HG02642 (cell line): ENCODE results near the gene BCL2.

Experiments used
- ATAC-seq: cut with Tn5 transposase; IDR thresholded peaks from one replicate; pipeline ENCODE4 v1.9.1; 2021; ENCODE audit warnings: mild to moderate bottlenecking; ENCODE audit not compliant: unreplicated experiment, poor library complexity

The BCL2 gene

DNA sequence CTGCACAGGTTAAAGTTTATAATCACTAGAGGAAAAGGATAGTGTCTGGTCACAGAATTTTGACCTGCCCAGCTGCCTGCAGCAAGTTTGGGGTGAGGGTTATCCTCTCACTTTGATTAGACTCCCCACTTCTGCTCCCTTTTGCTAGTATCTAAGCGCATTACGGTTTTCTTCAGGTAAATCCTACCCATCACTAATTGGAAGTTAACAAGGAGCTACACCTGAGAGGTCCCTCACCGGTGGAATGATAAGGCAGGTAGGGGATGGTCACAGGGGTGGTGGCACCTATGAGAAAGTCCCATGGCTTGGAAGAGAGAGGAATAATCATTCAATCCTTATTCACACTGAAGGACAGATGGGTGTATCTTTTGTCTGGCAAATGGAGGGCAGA is 7.6 kb downstream of the BCL2 start:
- ATAC-seq = no peak

GRCh38 chr18:63311118-63312018 is 8.2 kb downstream of the BCL2 start:
- peak; percentile 65 for ATAC-seq

DNA sequence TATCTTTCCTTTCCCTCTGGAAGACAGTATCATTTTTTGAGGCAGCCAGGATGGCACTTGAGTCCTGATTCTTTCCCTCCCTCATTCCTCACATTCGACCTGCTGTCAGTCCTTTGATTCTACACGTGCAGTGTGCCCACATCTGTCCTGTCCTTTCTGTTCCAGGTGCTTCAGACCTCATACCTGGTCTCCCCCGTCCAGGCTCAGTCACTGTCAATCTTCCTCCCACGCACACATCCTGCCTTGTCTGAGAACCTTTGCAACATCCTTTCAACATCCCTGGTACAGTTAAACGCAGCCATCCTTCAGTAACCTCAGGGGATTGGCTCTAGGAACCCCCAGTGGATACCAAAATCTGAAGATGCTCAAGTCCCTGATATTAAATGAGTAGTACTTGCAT is 10.1 kb downstream of the BCL2 start:
- no peak for ATAC-seq

DNA sequence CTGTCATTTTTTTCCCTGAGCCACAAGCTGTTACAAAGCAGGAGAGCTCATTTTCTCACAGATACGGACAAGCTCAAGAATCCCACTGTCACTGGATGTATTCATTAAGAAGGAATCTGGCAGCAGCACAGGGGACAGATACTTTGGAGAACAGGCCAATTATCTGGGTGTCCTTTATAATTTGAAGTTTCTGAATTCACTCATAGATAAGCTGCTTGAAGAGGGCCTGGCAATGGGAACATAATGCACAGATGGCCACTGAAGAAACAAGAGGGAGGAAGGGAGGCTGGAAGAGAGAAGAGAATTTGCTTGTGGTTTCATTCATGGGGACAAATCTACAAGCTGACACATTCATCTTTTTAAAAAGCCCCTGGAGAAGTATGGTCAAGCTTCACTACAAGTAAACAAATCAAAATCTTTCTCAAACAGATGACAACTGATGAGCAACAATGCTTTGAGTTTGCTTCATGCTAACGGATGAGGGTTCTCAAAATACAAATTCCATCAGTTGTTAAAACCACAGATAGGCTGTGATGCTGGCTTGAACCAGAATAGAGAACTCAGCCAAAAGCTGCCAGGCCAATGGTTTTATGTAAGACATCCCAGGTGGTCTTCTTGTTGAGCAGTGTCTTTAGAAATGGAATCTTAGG is 11.9 kb downstream of the BCL2 start:
- ATAC-seq = no peak

DNA sequence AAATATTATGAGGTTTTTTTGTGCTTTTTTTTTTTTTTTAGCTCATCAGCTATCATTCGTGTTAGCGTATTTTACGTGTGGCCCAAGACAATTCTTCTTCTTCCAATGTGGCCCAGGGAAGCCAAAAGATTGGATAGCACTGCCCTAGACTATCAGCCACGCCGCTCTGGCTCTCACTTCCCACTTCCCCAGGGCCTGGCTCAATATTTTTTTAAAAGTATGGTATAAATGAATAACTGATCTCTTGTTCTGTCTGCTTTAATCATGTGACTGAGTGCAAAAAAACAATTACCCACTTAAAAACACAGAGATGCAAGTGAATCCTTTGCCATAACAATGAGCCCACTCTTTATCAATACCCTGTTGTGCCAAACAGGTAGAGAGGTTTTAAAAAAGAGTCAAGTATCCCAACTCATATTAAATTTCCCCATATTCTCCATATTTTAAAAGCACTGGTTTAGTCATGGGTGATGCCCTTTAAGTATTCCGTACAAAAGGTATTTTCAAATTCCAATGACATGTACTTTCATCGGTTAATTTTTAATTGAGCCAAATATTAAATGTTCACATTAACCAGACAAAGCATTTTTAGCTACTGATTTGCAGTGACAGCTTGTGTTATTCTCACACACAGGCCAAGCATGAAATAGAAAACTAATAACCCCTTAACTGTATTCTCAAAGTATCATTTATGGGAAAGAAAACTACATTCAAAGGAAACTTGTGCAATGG is 12.6 kb downstream of the BCL2 start:
- no peak for ATAC-seq

DNA sequence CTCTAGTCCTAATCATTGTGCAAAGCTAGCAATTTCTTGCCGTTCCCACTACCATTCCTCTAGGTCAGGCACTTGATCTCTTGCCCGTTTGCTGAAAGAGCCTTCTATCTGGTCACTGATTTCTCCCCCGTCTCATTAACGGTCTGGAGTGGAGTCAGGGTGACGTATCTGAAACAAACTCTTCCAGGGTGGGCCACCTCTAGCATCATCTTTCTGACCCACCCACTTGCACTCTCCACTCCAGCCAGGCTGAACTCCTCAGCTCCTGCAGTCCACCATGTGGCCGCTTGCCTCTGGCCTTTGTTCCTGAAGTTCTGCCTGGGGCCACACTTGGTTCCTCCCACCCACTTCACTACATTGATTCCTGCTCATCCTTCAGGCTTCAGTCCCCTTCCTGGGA is 13.3 kb downstream of the BCL2 start:
- ATAC-seq = no peak

GRCh38 chr18:63303547-63303946 is 16.0 kb downstream of the BCL2 start:
- no peak for ATAC-seq

DNA sequence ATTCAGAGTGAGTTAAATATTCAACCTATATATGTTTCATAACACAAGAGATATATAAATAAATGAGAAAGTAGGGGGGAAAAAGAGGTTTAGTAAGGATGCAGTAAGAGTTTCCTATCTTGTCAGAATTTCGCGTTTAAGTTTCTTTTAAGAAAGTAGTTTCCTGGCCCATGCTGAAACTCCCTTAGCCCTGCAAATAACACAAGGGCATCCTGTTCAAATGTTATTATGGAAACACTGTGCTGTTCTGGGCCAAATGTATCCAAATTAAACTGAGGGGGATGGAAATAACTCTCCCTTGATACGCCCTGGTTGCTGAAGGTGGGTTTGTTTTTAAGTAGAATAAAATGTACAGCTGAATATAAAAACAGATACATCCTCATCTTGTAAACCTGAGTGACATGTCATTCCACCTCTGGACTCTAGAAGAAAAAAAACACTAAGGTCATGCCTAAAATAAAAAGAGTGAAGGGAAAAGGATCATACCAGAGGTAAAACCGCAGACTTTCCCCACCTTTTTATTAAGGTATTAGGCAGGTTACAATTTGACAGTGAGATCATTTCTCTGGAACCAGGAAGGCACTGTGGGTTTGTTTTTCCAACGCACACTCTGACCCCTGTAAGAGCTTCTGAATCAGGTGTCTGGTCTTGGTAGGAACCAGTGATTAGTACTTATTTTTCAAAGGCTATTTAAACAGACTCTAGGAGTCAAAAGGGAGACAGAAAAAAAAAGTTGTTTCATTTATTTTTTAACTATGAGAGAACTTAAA is 16.7 kb downstream of the BCL2 start:
- no peak for ATAC-seq

DNA sequence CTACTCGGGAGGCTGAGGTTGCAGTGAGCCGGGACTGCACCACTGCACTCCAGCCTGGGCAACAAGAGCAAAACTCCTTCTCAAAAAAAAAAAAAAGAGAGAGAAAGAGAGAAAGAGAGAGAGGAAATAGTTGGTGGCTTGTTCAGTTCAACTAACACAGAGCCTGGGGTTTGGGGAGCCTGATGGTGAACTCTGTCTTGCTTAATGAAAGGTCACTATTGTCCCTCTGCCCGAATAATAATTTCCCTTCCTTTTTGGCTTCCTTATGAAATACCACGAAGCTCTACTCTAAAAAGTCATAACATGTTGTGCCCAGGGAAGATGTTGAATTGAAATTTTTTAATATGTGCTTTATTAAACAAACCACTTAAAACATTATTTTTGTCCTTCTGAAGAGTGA is 17.3 kb downstream of the BCL2 start:
- no peak for ATAC-seq

DNA sequence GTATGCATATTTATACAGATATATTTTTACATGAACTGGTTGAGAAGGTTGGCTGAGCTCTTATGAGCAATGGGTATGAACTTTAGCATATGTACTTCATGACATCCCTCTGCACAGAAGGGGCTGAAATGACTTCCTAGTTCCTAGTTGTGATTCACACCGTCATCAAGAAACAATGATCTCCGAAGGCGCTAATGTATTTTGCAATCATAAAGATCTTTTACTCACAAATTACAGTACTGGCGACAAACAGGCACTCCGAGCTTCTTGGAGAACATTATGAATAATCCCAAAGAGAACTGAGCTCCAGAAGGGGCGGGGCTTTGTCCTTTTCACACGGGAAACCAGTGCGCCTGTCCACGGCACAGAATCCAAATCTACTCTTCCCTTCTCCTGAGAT is 18.1 kb downstream of the BCL2 start:
- ATAC-seq = no peak

DNA sequence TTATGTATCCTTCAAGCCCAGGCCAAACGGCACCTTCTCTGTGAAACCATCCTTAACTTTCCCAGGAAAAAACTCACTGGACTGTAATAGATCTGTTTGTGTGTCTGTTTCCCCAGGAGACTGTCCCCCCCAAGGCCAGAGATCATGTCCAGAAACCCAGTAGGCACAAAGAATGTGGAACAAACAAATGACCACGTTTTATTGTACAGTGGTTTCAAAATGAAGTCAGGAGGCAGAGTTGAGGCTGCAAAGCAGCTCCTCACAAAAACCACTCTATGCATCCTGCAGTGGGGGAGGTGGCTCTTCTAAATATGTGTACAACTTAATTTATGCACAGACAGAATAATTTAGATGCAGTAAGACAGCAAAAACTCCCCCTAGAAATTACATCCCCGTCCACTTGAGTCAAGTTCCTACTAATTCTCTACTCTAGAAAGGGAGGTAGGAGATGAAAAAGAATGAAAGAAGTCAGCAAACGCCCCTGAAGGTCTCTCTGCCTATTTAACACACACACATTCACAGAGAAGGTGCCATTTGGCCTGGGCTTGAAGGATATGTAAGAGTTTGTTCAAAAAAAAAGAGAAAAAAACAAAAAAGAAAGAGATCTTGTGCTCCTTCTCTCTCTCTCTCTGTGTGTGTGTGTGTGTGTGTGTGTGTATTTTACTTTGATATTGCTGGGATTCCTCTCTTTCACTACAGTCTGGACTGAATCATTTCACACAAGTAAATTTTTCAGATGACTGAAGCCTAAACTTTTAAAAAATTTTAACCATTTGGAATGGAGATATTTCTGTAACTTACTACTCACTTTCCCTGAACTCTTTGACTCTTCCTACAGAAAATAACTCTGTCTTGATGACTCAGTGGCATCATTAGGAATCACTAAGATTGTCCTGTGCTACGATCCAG is 19.5 kb downstream of the BCL2 start:
- peak; percentile 62 for ATAC-seq

GRCh38 chr18:63298400-63299365 is 20.9 kb downstream of the BCL2 start:
- ATAC-seq = no peak

DNA sequence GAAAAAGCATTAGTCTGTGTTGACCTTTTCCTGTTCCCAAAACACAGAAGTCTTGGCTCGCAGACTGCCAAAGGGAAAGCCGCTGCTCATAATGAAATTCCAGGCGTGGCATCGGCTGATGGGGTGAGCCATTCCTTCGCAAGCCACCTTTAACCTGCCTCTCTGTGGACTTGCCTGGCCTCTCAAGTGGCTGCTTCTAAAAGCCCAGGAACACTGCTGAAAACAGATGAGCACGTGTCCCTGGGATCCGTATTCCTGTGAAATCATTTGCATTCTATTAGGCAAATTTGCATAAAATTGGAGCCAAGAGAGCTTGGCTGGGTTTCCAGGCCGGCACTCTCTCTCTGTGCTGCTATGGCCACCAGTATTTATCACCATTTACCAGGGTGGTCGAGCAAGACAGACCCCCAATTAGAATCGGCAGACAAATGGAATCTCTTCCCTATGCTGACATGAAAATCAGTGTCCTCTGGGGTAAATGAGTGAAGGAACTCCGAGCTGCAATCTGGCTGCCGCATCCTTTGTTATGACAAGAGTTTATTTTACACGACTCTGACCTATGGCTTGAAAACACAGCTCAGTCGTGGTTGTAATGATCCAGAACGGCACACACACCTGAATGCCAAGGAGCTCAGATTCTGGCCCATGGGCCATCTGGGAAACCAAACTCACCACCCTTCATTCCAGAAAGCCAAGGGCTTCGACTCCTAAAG is 21.7 kb downstream of the BCL2 start:
- no peak for ATAC-seq

GRCh38 chr18:63293935-63294334 is 25.6 kb downstream of the BCL2 start:
- ATAC-seq = no peak

DNA sequence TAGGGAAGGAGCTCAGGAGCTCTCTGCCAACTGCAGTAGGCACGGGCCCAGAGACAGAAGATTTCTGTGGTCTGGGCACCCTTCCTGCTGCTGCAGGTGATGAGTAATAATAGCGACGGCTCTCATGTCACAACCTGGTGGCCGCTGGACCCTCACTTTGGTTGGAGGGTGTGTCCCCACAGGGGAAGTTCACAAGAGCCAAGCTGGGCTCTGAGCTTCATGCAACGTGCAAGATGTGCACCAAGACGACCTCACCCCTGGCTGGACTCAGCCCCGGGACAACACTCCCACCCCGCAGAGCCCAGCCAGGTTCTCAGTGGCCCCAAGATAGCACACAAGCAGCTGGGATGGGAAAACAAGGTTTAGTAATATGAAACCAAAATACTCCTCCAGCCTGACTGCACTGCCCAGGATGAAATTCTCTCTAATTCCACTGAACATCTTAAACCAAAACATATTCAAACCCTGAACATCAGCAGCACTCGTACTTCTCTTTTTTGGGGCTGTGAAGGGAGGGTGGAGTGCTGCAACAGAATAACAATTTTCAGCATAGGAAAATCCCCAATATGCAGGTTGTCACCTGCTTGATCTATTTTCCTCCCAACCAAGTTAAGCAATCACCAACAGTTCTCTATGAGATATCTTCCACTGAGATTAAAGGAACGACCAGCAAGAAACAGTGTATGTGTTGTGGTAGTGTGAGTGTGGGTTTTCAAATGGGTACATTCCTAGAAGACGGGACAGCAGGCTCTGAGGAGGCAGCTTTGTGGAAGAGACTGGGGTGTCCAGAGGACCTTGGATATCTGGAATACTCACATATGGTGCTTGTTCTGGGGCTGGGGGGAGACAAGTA is 26.5 kb downstream of the BCL2 start:
- peak; percentile 68 for ATAC-seq

DNA sequence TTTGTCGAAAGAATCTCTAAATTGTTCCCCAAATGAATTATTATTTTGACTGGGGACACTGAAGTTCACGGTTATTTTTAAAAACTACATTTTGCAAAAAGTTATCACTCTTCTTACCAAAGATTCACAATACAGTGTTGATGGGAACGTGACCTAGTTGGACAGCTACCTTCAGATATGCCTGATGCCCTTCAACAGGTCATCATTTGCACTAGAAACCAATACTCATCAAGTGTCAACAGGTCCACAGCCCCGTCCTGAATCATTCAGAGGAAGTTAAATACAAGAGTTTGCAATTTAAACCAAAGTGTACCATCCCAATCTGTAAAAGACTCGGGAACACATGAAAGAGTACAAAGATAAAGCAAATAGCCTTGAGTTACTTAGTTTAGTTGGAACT is 28.3 kb downstream of the BCL2 start:
- no peak for ATAC-seq

DNA sequence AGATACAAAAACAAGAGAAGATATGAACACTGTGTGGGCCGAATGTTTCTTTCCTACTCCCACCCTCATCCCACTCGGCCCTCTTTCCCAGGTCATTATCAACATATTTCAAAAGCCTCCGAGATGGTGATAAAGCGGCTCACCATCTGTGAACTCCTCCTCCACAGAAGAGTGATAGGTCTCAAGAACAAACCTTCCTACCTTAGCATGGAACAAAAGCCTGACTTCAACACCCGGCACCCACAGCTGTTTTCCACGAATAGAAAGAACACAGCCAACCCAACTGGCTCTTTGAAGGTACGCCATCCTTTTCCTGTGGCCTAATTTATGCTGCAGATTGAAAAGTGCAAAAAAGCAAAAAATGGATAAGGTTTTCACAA is 28.8 kb downstream of the BCL2 start:
- ATAC-seq = no peak
